HPDE6-E6E7 (cell line): ENCODE results near the gene RPLP2.

Experiments used
- DNase-seq: peaks from one replicate; pipeline ENCODE4 v3.0.0; 2011; ENCODE audit warnings: missing footprints; ENCODE audit errors: extremely low spot score

RPLP2 gene

GRCh38 chr11:803770-804598 is 5.8 kb upstream of the RPLP2 start:
- no peak for DNase-seq

DNA sequence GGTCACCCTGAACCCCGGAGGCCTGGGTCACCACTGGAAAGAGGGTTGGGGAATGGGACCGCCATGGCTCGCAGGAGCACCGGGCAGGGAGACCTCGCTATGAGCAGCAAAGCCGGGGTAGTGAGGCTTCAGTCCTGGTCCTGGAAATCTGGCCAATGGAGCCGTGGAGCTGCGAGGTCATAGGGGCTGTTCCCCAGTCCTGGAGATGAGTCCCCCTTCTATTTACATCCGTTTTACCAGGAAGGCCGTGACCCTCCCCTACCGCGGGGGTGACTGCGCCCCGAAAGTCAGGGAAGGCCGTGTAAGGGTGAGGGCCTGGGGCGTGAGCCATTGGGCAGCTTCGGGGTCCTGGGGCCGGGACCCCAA is 5.2 kb upstream of the RPLP2 start:
- no peak for DNase-seq

DNA sequence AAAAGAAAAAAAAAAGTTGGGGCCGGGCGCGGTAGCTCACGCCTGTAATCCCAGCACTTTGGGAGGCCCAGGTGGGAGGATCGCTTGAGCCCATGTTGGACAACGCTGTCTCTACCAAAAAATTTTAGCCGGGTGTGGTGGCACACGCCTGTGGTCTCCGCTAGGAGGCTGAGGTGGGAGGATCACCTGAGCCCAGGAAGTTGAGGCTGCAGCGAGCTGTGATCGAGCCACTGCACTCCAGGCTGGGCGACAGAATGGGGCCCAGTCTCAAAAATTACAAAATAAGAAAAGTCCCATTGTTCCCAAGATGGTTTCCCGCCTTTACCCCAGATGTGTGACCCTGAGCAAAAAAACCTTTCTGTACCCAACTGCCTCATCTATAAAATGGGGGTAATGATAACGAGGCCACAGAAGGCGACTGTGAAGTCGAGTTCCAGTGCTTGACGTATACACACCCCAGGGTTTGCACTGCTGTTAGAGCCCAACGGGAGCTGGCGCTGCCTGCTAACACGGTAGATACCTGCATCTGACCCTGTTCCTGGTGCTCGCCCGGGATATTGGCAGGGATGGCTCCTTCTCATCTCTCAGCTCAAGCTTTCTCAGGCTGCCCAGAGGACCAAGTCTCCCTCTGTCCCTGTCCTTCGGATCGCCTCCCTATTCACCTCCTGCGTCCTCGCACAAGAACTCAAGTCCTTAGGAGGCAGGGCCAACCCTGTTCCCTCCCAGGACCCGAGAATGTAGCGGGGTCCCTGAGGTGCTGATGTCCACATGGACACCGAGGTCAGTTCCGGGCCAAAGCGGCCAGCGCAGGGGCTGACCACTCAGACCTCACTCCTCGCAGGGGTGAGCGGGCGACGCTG is 1.1 kb upstream of the RPLP2 start:
- no peak for DNase-seq

DNA sequence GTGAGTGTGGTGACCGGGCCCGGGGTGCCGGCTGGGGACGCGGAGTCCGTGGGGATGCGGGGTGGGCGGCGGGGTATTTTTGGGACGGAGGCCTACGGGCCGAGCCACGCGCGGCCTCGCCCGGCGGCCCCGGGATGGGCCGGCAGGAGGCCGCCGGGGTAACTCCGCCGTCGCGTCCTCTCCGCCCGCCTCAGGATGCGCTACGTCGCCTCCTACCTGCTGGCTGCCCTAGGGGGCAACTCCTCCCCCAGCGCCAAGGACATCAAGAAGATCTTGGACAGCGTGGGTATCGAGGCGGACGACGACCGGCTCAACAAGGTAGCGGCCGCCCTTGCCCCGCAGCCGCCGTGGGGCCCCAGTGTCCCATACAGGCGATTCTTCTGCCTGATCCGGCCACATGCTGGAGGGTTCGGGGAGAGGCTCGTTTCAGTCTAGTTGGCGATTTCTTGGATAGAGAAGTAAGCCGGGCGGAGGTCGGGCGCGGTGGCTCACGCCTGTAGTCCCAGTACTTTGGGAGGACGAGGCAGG is 337 bp downstream of the RPLP2 start:
- no peak for DNase-seq

GRCh38 chr11:811446-812245 is 1.9 kb downstream of the RPLP2 start:
- DNase-seq: no peak

DNA sequence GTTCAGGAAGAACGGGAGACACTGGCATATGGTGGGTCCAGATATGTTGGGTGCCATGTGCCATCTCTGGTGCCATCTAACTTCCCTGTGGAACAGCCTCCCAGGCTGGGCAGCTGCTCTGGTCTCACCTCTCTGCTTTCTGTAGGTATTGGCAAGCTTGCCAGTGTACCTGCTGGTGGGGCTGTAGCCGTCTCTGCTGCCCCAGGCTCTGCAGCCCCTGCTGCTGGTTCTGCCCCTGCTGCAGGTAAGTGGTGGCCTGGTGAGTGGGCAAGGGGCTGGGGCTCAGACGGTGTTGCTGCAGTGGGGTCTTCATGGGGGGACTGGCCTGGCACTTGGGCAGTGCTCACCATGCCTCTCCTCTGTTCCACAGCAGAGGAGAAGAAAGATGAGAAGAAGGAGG is 2.6 kb downstream of the RPLP2 start:
- DNase-seq: no peak

DNA sequence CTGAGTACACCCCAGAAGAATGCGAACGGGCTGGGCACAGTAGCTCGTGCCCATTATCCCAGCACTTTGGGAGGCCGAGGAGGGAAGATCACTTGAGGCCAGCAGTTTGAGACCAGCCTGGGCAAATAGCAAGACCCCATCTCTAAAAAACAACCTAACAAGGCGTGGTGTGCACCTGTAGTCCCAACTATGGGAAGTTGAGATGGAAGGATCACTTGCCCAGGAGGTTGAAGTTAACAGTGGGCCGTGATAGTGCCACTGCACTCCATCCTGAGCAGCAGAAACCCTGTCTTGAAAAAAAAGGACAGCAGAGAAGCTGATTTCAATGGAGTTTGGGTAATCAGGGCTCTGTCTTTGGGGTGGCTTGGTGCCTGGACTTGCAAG is 3.3 kb downstream of the RPLP2 start:
- no peak for DNase-seq

DNA sequence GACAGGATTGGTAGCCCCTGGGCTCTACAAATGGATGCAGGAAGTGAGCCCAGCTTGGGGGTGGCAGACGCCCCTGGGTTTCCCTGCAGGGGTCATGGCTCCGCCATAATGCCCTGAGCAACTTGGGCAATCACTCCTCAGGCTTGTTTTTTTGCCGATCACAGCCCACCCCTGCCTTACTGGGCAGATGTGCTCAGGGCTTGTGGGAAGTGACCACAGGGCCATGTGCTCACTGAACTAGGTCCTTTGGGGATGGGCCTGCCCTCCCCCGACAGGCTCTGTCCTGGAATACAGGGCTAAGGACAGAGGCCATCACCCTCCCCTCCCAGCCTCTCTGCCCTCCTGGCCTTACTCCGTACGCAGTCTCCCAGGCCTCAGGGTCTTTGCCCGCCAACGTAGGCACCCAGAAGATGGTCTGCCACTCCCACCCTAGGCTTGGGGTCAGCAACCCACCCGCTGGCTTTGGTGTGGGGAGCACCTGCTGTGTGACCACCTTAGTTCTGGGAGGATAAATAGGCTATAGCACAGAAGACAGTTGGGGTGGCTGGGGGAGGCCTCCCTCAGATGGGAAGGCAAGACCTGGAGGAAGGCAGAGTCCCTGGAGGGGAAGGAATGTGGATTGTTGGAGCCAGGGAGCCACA is 3.8 kb downstream of the RPLP2 start:
- no peak for DNase-seq

GRCh38 chr11:815675-816432 is 6.1 kb downstream of the RPLP2 start:
- no peak for DNase-seq

GRCh38 chr11:816433-816779 is 6.6 kb downstream of the RPLP2 start:
- DNase-seq: no peak

DNA sequence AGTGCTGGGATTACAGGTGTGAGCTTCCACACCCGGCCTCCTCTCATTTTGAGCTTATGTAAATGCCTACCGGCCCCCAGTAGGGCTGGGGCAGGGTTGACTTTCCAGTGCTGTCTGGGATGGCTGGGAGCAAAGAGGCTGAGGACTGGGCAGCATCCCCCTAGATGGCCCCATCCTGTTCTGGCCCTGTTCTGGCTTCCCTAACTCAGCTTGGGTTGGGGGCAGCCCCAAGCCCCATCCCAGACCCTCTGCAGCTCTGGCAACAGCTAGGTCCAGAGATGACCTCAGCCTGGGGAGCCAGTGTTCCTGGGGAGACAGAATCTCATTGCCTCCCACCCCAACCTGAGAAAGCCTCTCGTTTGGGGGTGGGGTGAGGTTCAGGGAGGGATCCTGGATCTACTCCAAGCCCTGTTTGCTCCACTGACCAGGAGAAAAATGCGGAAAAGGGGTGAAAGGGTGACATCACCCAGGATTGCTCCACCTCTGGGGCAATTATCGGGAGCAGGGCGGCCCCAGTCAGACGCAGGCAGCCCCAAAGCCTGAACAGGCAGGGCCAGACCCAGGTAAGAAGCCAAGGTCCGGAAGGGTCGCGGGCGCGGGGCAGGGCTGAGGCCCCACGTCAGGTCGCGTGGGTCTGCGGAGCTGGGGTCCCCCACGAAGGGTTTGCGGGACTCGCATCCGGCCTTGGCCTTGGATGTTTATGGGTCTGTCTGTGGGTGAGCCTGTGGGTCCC is 8.8 kb downstream of the RPLP2 start, which contains the start of gene PNPLA2:
Gene PNPLA2 (plus strand): TSS at position 519 of the 733 bp plus-strand sequence. CDS start 805 bp downstream, outside the sequence.
- DNase-seq: peak; percentile 70

- DNase-seq: no peak
These were observed 9.6 kb downstream of the RPLP2 start for GRCh38 chr11:819129-819931.

- DNase-seq: no peak
These were observed 10.3 kb downstream of the RPLP2 start for GRCh38 chr11:819943-820649.

GRCh38 chr11:820655-821511 is 11.1 kb downstream of the RPLP2 start:
- DNase-seq: no peak

- DNase-seq: no peak
These were observed 12.0 kb downstream of the RPLP2 start for GRCh38 chr11:821512-822371.

GRCh38 chr11:823441-824291 is 13.9 kb downstream of the RPLP2 start:
- no peak for DNase-seq
